Heart left ventricle (tissue), 16 donors: Measurements from ENCODE around the gene TAOK1. TPM values are rescaled to one million over a fixed set of nuclear protein-coding genes. Genes with fewer than 3 reads are reported as not detected.

ENCODE experiments used
- ATAC-seq, 4 donors: fragments of 200-7000 bp; cut with Tn5 transposase; one replicate each; pipeline ENCODE4 v1.9.1; 2020 to 2022; ENCODE audit warnings: moderate library complexity in 4 of 4, mild to moderate bottlenecking in 3 of 4, moderate number of reproducible peaks in 1 of 4
- DNase-seq, 5 donors: peaks; one replicate each; pipeline ENCODE4 v3.0.0-alpha.2; 2020
- H3K27ac ChIP-seq, 12 donors: fragments of 200-600 bp; sonication (generic) in 4 of 12; one replicate each; pipeline versions ENCODE4 v1.5.0 to v1.8.0; 2016 to 2022; ENCODE audit warnings: mild to moderate bottlenecking in 2 of 12
- H3K27me3 ChIP-seq, 9 donors: fragments of 200-600 bp; sonication (generic) in 2 of 9; one replicate each; pipeline versions ENCODE4 v1.5.1 to v1.8.0; 2016 to 2022; ENCODE audit warnings: mild to moderate bottlenecking in 3 of 9
- H3K36me3 ChIP-seq, 9 donors: fragments of 200-600 bp; sonication (generic) in 2 of 9; one replicate each; pipeline versions ENCODE4 v1.5.0 to v1.8.0; 2018 to 2022; ENCODE audit warnings: mild to moderate bottlenecking in 2 of 9
- H3K4me1 ChIP-seq, 12 donors: fragments of 200-600 bp; sonication (generic) in 4 of 12; one replicate each; pipeline versions ENCODE4 v1.5.0 to v1.8.0; 2016 to 2022; ENCODE audit warnings: mild to moderate bottlenecking in 3 of 12
- H3K4me3 ChIP-seq, 12 donors: fragments of 200-600 bp; sonication (generic) in 4 of 12; one replicate each; pipeline versions ENCODE4 v1.5.0 to v1.8.0; 2017 to 2022; ENCODE audit warnings: mild to moderate bottlenecking in 9 of 12, moderate library complexity in 4 of 12
- H3K9me3 ChIP-seq, 12 donors: fragments of 200-600 bp; sonication (generic) in 4 of 12; one replicate each; pipeline versions ENCODE4 v1.5.0 to v1.8.0; 2016 to 2022; ENCODE audit warnings: mild to moderate bottlenecking in 1 of 12
- POLR2A ChIP-seq, 2 donors: fragments of 450-650 bp; IDR thresholded peaks; one replicate each; pipeline ENCODE4 v1.6.1; 2017; ENCODE audit warnings: antibody characterized with exemption in 2 of 2, mild to moderate bottlenecking in 2 of 2, moderate library complexity in 2 of 2
- WGBS, 4 donors: extraction: QIAGEN DNeasy Blood & Tissue Kit in 2 of 4; methylation state at CpG; one replicate each; pipeline versions ENCODE4 v1.1.5 to v1.1.7; 2013 to 2018; 5-methylcytosine and 5-hydroxymethylcytosine counted together
- intact Hi-C, 10 donors: fragments of 100-400 bp; cut with DNase I; formaldehyde crosslinking; loops; one replicate each; pipeline versions ENCODE4 v1.11.1 to v1.14.2; 2022
- polyA plus RNA-seq, 2 donors: library from polyadenylated mRNA; stranded (reverse); fragments of 200-250 nt; gene quantifications; one replicate each; pipeline ENCODE4 v1.2.3, GENCODE V29; 2013
- total RNA-seq, 9 donors: library from RNA; depleted of rRNA in 2 of 9; stranded (reverse); fragments of >200 nt in 2 of 9; fragmentation: NEBNext Ultra II Directional in 3 of 9; extraction: Animal tissue kit (Norgen Biotek cat#: 25700) in 3 of 9; gene quantifications; one replicate each; pipeline versions ENCODE4 v1.1.0 to v1.2.4, GENCODE V29; 2016 to 2023
- TF ChIP-seq, protein P1 (sequence below), 12 donors: fragments of 200-600 bp; sonication (generic) in 4 of 12; IDR thresholded peaks; one replicate each; pipeline versions ENCODE4 v1.5.0 to v1.8.0; 2018 to 2022; ENCODE audit warnings: antibody characterized with exemption in 12 of 12, mild to moderate bottlenecking in 5 of 12
- donor health status: ischemic (EF 13 %, LVEDD 7.1; RV severe dilation, severe dysfunction).
- donor health status: healthy with polysubstance abuse.
- donor health status: DM: no; HTN: yes; CAD: no.
- donor health status: DM: no; HTN: no; CAD: no.
- donor health status: ischemic (EF 25% LVEDD 6.9; RV normal size, moderate dysfunction).
- donor health status: ischemic (EF 25% LVEDD 5.7; RV mildly dilated, moderate dysfunction).
- donor health status: healthy.
- donor health status: DM: yes; HTN: yes; CAD: no.
- donor health status: ischemic (EF 35%, LVEDD 5.7; RV mildly dilated, moderate dysfunction).
- donor health status: nonischemic (EF 11% LVEDD 7.7; RV severe dilation, severe dysfunction).
- donor health status: DM: yes; HTN: yes; CAD: no.
- donor health status: PGD.
- donor health status: ischemic (EF 29% LVEDD 5.4; RV normal size, mild dysfunction).
- donor health status: nonischemic (EF 23%, LVEDD 6.1; RV moderate dilation, normal function).

Gene TAOK1
- total and polyA plus RNA-seq, 11 donors, result 9.2 to 81.2 (median 59.0) TPM

- peaks cover 0 to 17% (median 13%) of the 10 kb centered on the region in 9 donors for H3K36me3 ChIP-seq
- H3K27me3 ChIP-seq, result no peaks in the 10 kb centered on the region
- 49 to 60% (median 54%) methylated on average over 7 to 9 of the region's 9 CpGs for WGBS, 4 donors
- peak overlapping the region in 9 of 12 donors; percentile 47 to 98 (median 91) for H3K4me3 ChIP-seq
- ATAC-seq (no peak), DNase-seq (peak in 3 of 5 donors; percentile 25 to 53 (median 34))
- peak overlapping the region; percentile 11 to 97 (median 88) for H3K27ac ChIP-seq
- peaks cover 5 to 85% (median 66%) of the 10 kb centered on the region in 12 donors for H3K4me1 ChIP-seq
- H3K9me3 ChIP-seq, result no peaks in the 10 kb centered on the region
- intact Hi-C loops, result loop anchor here in 3 of 10 donors (5.0 to 10.0 kb wide), 3 partner anchors 58 to 508 kb away; no protein-coding TSS in a partner anchor
- TF ChIP-seq POLR2A (IDR thresholded peaks at IDR 0.05), result no peak
- TF ChIP-seq, protein P1, sequence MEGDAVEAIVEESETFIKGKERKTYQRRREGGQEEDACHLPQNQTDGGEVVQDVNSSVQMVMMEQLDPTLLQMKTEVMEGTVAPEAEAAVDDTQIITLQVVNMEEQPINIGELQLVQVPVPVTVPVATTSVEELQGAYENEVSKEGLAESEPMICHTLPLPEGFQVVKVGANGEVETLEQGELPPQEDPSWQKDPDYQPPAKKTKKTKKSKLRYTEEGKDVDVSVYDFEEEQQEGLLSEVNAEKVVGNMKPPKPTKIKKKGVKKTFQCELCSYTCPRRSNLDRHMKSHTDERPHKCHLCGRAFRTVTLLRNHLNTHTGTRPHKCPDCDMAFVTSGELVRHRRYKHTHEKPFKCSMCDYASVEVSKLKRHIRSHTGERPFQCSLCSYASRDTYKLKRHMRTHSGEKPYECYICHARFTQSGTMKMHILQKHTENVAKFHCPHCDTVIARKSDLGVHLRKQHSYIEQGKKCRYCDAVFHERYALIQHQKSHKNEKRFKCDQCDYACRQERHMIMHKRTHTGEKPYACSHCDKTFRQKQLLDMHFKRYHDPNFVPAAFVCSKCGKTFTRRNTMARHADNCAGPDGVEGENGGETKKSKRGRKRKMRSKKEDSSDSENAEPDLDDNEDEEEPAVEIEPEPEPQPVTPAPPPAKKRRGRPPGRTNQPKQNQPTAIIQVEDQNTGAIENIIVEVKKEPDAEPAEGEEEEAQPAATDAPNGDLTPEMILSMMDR (IDR thresholded peaks at IDR 0.05), result no peak
These were observed 196.7 kb downstream of the TAOK1 start for GRCh38 chr17:29586676-29587469.

DNA sequence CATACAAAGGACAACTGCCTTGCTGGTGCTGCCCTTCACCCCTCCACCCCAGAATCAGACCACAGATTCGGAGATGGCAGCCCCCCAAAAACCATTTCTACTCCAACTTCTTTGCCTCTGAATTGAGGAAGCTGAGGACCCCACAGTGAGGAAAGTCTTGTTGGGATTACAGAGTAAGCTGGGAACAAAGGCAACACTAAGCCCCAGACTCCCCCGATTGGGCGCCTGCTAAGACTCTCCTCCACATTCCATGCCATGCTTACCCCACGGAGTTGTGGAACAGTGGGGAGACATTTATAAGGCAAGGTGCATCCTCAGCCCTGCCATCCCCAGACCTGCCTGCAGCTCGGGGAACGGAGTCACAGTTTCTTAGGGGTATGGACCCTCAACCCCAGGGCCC is 197.4 kb downstream of the TAOK1 start:
- no peak for TF ChIP-seq POLR2A (IDR thresholded peaks at IDR 0.05)
- TF ChIP-seq, protein P1 (IDR thresholded peaks at IDR 0.05), result no peak
- DNase-seq (peak in 2 of 5 donors; percentile 15 to 21), ATAC-seq (no peak)
- no peaks in the 10 kb centered on the region for H3K9me3 ChIP-seq
- H3K4me3 ChIP-seq, result peak overlapping the region in 11 of 12 donors; percentile 76 to 98 (median 88)
- H3K4me1 ChIP-seq, result peaks cover 5 to 92% (median 73%) of the 10 kb centered on the region in 12 donors
- intact Hi-C loops, result loop anchor here in 3 of 10 donors (5.0 to 10.0 kb wide), 3 partner anchors 57 to 507 kb away; no protein-coding TSS in a partner anchor
- no peaks in the 10 kb centered on the region for H3K27me3 ChIP-seq
- peaks cover 0 to 10% (median 6%) of the 10 kb centered on the region in 9 donors for H3K36me3 ChIP-seq
- WGBS, 4 donors, result 68 to 79% (median 72%) methylated on average over 6 of the region's 6 CpGs
- peak overlapping the region; percentile 11 to 97 (median 88) for H3K27ac ChIP-seq

- peak overlapping the region; percentile 84 to 97 (median 89) for H3K27ac ChIP-seq
- no peak for TF ChIP-seq POLR2A (IDR thresholded peaks at IDR 0.05)
- TF ChIP-seq, protein P1 (IDR thresholded peaks at IDR 0.05), result no peak
- H3K27me3 ChIP-seq, result no peaks in the 10 kb centered on the region
- intact Hi-C loops, result loop anchor here in 3 of 10 donors (2.0 to 10.0 kb wide), 4 partner anchors 19 to 507 kb away; partner anchors contain the start of gene TP53I13 (in 1 of the 3)
- peaks cover 0 to 5% (median under 1%) of the 10 kb centered on the region in 9 donors for H3K36me3 ChIP-seq
- H3K4me1 ChIP-seq, result peaks cover 5 to 90% (median 75%) of the 10 kb centered on the region in 12 donors
- no peaks in the 10 kb centered on the region for H3K9me3 ChIP-seq
- ATAC-seq, result peak in 1 of 4 donors; percentile 5
- H3K4me3 ChIP-seq, result peak overlapping the region; percentile 59 to 98 (median 87)
- 16 to 27% (median 24%) methylated on average over 8 of the region's 8 CpGs for WGBS, 4 donors
- DNase-seq, result peak in 1 of 5 donors; percentile 28
These were observed 197.9 kb downstream of the TAOK1 start for GRCh38 chr17:29588017-29588561.
